Nephron (organoid): ENCODE measurements around the gene RNF31.

Experiments used
- H3K27ac Mint-ChIP-seq, 3 experiments: 2 replicates each; pipeline ENCODE4 v1.8.0; 2020; ENCODE audit warnings: mixed read lengths in 3 of 3, mild to moderate bottlenecking in 2 of 3, moderate library complexity in 1 of 3
- H3K27me3 Mint-ChIP-seq: 2 replicates; pipeline ENCODE4 v1.8.0; 2021; ENCODE audit warnings: low read depth, mild to moderate bottlenecking, moderate library complexity, mixed read lengths
- H3K36me3 Mint-ChIP-seq: 2 replicates; pipeline ENCODE4 v1.8.0; 2020; ENCODE audit warnings: low read depth, mixed read lengths
- H3K4me1 Mint-ChIP-seq: 2 replicates; pipeline ENCODE4 v1.8.0; 2020; ENCODE audit warnings: mixed read lengths
- H3K4me3 Mint-ChIP-seq, 3 experiments: 2 replicates each; pipeline ENCODE4 v1.8.0; 2020; ENCODE audit warnings: mild to moderate bottlenecking in 3 of 3, mixed read lengths in 3 of 3, moderate library complexity in 2 of 3
- H3K9me3 Mint-ChIP-seq: 2 replicates; pipeline ENCODE4 v1.8.0; 2020; ENCODE audit warnings: mixed read lengths
- CTCF ChIP-seq, 3 experiments: fragments of 200-600 bp; sonication (generic); IDR thresholded peaks; one replicate each; pipeline ENCODE4 v1.5.0; 2021; ENCODE audit warnings: antibody characterized with exemption in 3 of 3; ENCODE audit not compliant: unreplicated experiment in 3 of 3

Gene RNF31

GRCh38 chr14:24139272-24139934, 7.9 kb upstream of the RNF31 start:
- peak overlapping the region; percentile 7 to 82 (median 17) for H3K27ac Mint-ChIP-seq
- peaks cover 3% of the 10 kb centered on the region for H3K27me3 Mint-ChIP-seq

GRCh38 chr14:24141097-24141880, 6.0 kb upstream of the RNF31 start, which contains the start of gene EMC9:
EMC9 (minus strand) TSS chr14:24141591; CDS start chr14:24141304, 287 bp downstream.
- peak within 1 kb of the TSS; percentile 86 to 98 (median 89) for H3K4me3 Mint-ChIP-seq
- peaks cover 24% of the 10 kb centered on the region for H3K36me3 Mint-ChIP-seq
- TF ChIP-seq CTCF (IDR thresholded peaks at IDR 0.05; ENCODE audit: unreplicated experiment in 3 of 3): peak; percentile 50 to 57 (median 53)
- H3K9me3 Mint-ChIP-seq: no peaks in the 10 kb centered on the region
- peak within 1 kb of the TSS; percentile 82 to 94 (median 94) for H3K27ac Mint-ChIP-seq
- H3K27me3 Mint-ChIP-seq: peaks cover 3% of the 10 kb centered on the region
- H3K4me1 Mint-ChIP-seq: peaks cover 40% of the 10 kb centered on the region

More at GRCh38 chr14:24139272-24139934, 7.9 kb upstream of the RNF31 start:
- Mint-ChIP-seq H3K4me1 (peaks cover 35% of the 10 kb centered on the region), H3K9me3 (no peaks in the 10 kb centered on the region), H3K36me3 (peaks cover 24% of the 10 kb centered on the region), H3K4me3 (peak overlapping the region; percentile 86 to 98 (median 89))
- TF ChIP-seq CTCF (IDR thresholded peaks at IDR 0.05; ENCODE audit: unreplicated experiment in 3 of 3): no peak

GRCh38 chr14:24143511-24143910, 3.8 kb upstream of the RNF31 start:
- Mint-ChIP-seq H3K27ac (peak overlapping the region in 2 of 3 experiments; percentile 84 to 94), H3K27me3 (peaks cover 3% of the 10 kb centered on the region), H3K4me1 (peaks cover 33% of the 10 kb centered on the region), H3K9me3 (no peaks in the 10 kb centered on the region), H3K36me3 (peaks cover 13% of the 10 kb centered on the region), H3K4me3 (peak overlapping the region; percentile 48 to 76 (median 68))
- TF ChIP-seq CTCF (IDR thresholded peaks at IDR 0.05; ENCODE audit: unreplicated experiment in 3 of 3): no peak

GRCh38 chr14:24144451-24144850, 2.8 kb upstream of the RNF31 start:
- Mint-ChIP-seq H3K9me3 (no peaks in the 10 kb centered on the region), H3K27ac (peak overlapping the region in 1 of 3 experiments; percentile 45), H3K36me3 (peaks cover 7% of the 10 kb centered on the region), H3K27me3 (no peaks in the 10 kb centered on the region), H3K4me1 (peaks cover 25% of the 10 kb centered on the region), H3K4me3 (peak overlapping the region; percentile 16 to 76 (median 47))
- no peak for TF ChIP-seq CTCF (IDR thresholded peaks at IDR 0.05; ENCODE audit: unreplicated experiment in 3 of 3)

- Mint-ChIP-seq H3K36me3 (peaks cover 9% of the 10 kb centered on the region), H3K4me1 (peaks cover 18% of the 10 kb centered on the region), H3K9me3 (no peaks in the 10 kb centered on the region), H3K27ac (peak overlapping the region; percentile 89 to 97 (median 94)), H3K4me3 (peak overlapping the region; percentile 96 to 98 (median 97)), H3K27me3 (no peaks in the 10 kb centered on the region)
- no peak for TF ChIP-seq CTCF (IDR thresholded peaks at IDR 0.05; ENCODE audit: unreplicated experiment in 3 of 3)
Observed at GRCh38 chr14:24145219-24145618, 2.1 kb upstream of the RNF31 start.
